ENCODE results near the gene BBOF1. TPM values are rescaled to one million over a fixed set of nuclear protein-coding genes. Genes with fewer than 3 reads are reported as not detected.

Gene BBOF1
- total and polyA plus RNA-seq, 2 of the 4 experiments (the other 2 are of a cell fraction), result 1.6 TPM

DNA sequence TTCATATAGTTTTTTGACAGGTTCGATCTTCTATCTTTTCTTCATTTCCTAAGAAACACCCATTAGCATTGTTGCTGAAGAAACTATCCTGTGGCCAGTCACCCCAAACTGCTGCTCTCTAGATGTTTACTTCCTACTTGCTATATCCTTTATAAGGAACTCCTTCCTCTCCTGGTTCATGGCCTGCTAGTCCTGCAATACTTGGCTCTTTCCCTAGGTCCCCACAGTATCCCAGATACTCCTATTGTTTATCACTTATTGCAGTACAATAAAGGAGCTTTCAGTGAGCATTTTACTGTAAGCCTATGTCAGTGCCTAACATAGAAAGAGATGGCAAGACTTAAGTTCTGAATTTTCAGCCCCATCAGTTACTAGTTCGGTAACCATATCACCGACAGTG is 62.3 kb downstream of the BBOF1 start:
- H3K4me2 ChIP-seq (ENCODE audit: low read depth, low read length), result no peak overlapping the region
- H3K9me3 ChIP-seq (ENCODE audit: control insufficient read depth, insufficient read depth, low read length), result no peaks in the 10 kb centered on the region
- no peak overlapping the region for H2BK120ac ChIP-seq (ENCODE audit: low read depth, low read length)
- no peak overlapping the region for H2AFZ ChIP-seq (replicated peaks; ENCODE audit: low read length, poor library complexity)
- H2AK9ac ChIP-seq (replicated peaks; ENCODE audit: low read depth, low read length, poor library complexity), result no peak overlapping the region
- no peak overlapping the region for H3K4me3 ChIP-seq (ENCODE audit: insufficient read depth, low read depth, low read length)
- H3K23ac ChIP-seq (ENCODE audit: low read depth, low read length), result no peak overlapping the region
- DNase-seq, result no peak
- no TSS peak for BruUV-seq (replicated peaks)
- no peak overlapping the region for H3K56ac ChIP-seq (ENCODE audit: extremely low read depth, insufficient read depth, low read length)
- intact Hi-C loops (cut with micrococcal nuclease), result no loop called here
- no peak overlapping the region for H3K18ac ChIP-seq (ENCODE audit: low read depth, low read length)
- no peak for ATAC-seq (ENCODE audit: low read depth)
- no peak overlapping the region for H2BK15ac ChIP-seq (ENCODE audit: low read depth, low read length)
- in situ Hi-C loops (cut with MboI; ENCODE audit: low sequenced_read_pairs), result no loop called here
- no peak overlapping the region for H2AK5ac ChIP-seq (ENCODE audit: low read depth, low read length)
- no peak overlapping the region for H2BK5ac ChIP-seq (ENCODE audit: low read depth, low read length, poor library complexity, severe bottlenecking)
- no peak overlapping the region for H3K9ac ChIP-seq (ENCODE audit: low read depth, low read length)
- no peak for TF ChIP-seq CEBPB (IDR thresholded peaks at IDR 0.05; ENCODE audit: low read depth, low read length)
- TF ChIP-seq MAZ (IDR thresholded peaks at IDR 0.05; ENCODE audit: borderline replicate concordance, low read depth, low read length), result no peak
- no peak for TF ChIP-seq MAFK (IDR thresholded peaks at IDR 0.05; ENCODE audit: low read depth, low read length)
- TF ChIP-seq, protein P1, sequence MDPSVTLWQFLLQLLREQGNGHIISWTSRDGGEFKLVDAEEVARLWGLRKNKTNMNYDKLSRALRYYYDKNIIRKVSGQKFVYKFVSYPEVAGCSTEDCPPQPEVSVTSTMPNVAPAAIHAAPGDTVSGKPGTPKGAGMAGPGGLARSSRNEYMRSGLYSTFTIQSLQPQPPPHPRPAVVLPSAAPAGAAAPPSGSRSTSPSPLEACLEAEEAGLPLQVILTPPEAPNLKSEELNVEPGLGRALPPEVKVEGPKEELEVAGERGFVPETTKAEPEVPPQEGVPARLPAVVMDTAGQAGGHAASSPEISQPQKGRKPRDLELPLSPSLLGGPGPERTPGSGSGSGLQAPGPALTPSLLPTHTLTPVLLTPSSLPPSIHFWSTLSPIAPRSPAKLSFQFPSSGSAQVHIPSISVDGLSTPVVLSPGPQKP (IDR thresholded peaks at IDR 0.05; ENCODE audit: borderline replicate concordance, low read depth, low read length), result no peak
- TF ChIP-seq NFE2L2 (IDR thresholded peaks at IDR 0.05; ENCODE audit: low read depth, low read length), result no peak
- no peak for TF ChIP-seq FOS (IDR thresholded peaks at IDR 0.05; ENCODE audit: low read depth, low read length)
- TF ChIP-seq, protein P2, sequence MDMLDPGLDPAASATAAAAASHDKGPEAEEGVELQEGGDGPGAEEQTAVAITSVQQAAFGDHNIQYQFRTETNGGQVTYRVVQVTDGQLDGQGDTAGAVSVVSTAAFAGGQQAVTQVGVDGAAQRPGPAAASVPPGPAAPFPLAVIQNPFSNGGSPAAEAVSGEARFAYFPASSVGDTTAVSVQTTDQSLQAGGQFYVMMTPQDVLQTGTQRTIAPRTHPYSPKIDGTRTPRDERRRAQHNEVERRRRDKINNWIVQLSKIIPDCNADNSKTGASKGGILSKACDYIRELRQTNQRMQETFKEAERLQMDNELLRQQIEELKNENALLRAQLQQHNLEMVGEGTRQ (IDR thresholded peaks at IDR 0.05; ENCODE audit: low read depth, low read length), result no peak
- TF ChIP-seq RFX5 (IDR thresholded peaks at IDR 0.05; ENCODE audit: low read depth, low read length), result no peak
- no peak for TF ChIP-seq POLR2A (IDR thresholded peaks at IDR 0.05; ENCODE audit: low read depth, low read length)
- TF ChIP-seq CHD1 (IDR thresholded peaks at IDR 0.05; ENCODE audit: low read depth, low read length), result no peak
- no peak for TF ChIP-seq SMC3 (IDR thresholded peaks at IDR 0.05; ENCODE audit: low read depth, low read length)
- TF ChIP-seq RCOR1 (IDR thresholded peaks at IDR 0.05; ENCODE audit: insufficient replicate concordance, low read length), result no peak
- no peak for TF ChIP-seq RAD21 (IDR thresholded peaks at IDR 0.05; ENCODE audit: low read length)
- TF ChIP-seq MXI1 (IDR thresholded peaks at IDR 0.05; ENCODE audit: borderline replicate concordance, low read depth, low read length), result no peak
- TF ChIP-seq, protein P3, sequence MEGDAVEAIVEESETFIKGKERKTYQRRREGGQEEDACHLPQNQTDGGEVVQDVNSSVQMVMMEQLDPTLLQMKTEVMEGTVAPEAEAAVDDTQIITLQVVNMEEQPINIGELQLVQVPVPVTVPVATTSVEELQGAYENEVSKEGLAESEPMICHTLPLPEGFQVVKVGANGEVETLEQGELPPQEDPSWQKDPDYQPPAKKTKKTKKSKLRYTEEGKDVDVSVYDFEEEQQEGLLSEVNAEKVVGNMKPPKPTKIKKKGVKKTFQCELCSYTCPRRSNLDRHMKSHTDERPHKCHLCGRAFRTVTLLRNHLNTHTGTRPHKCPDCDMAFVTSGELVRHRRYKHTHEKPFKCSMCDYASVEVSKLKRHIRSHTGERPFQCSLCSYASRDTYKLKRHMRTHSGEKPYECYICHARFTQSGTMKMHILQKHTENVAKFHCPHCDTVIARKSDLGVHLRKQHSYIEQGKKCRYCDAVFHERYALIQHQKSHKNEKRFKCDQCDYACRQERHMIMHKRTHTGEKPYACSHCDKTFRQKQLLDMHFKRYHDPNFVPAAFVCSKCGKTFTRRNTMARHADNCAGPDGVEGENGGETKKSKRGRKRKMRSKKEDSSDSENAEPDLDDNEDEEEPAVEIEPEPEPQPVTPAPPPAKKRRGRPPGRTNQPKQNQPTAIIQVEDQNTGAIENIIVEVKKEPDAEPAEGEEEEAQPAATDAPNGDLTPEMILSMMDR (conservative IDR thresholded peaks at IDR 0.05; ENCODE audit: low read depth, low read length), result no peak
- no peak for TF ChIP-seq BHLHE40 (IDR thresholded peaks at IDR 0.05; ENCODE audit: low read depth, low read length)
- peaks cover 5 to 25% of the 10 kb centered on the region in 2 experiments; a peak in 3 of 4 replicates for H3K79me1 ChIP-seq (ENCODE audit: low read depth in 1 of 2, low read length in 2 of 2)
- H3K36me3 ChIP-seq (ENCODE audit: control insufficient read depth, insufficient read depth, low read length), result no peaks in the 10 kb centered on the region
- ChIA-PET CTCF (no interaction called here), POLR2A (ENCODE audit: unreplicated experiment) (no interaction called here)
- no peaks in the 10 kb centered on the region for H3K9me1 ChIP-seq (ENCODE audit: insufficient read depth, low read length)
- H2BK20ac ChIP-seq (ENCODE audit: low read depth, low read length), result no peak overlapping the region
- WGBS, 2 experiments (ENCODE audit: extremely low coverage in 2 of 2, insufficient read length in 1 of 2), result no CpG with 5 or more reads among the region's 3 CpGs
- no peak overlapping the region for H3K27ac ChIP-seq (ENCODE audit: insufficient read depth, low read length)
- dilution Hi-C loops (cut with HindIII; ENCODE audit: low sequenced_read_pairs, unreplicated experiment), result no loop called here
- no peak overlapping the region for H4K91ac ChIP-seq (ENCODE audit: insufficient read depth, low read depth, low read length)
- peaks cover 2% of the 10 kb centered on the region for H3K4me1 ChIP-seq (ENCODE audit: control insufficient read depth, insufficient read depth, low read length)
- no peak overlapping the region for H4K5ac ChIP-seq (ENCODE audit: low read depth, low read length)
- H3K27me3 ChIP-seq (ENCODE audit: control insufficient read depth, insufficient read depth, low read length), result no peaks in the 10 kb centered on the region
- H4K8ac ChIP-seq (ENCODE audit: low read depth in 2 of 2, low read length in 2 of 2), result no peak overlapping the region
- H3K14ac ChIP-seq (replicated peaks; ENCODE audit: low read depth, low read length), result no peak overlapping the region
- no peaks in the 10 kb centered on the region for H4K20me1 ChIP-seq (ENCODE audit: insufficient read depth, low read length)
- H3K4ac ChIP-seq (ENCODE audit: low read depth, low read length), result no peak overlapping the region
